GM19240 (cell line): ENCODE measurements around the gene FCRL6.

ENCODE experiments used
- DNase-seq: peaks from one replicate; pipeline ENCODE4 v3.0.0; 2011; ENCODE audit warnings: low spot score; ENCODE audit not compliant: insufficient read length

FCRL6 gene

DNA sequence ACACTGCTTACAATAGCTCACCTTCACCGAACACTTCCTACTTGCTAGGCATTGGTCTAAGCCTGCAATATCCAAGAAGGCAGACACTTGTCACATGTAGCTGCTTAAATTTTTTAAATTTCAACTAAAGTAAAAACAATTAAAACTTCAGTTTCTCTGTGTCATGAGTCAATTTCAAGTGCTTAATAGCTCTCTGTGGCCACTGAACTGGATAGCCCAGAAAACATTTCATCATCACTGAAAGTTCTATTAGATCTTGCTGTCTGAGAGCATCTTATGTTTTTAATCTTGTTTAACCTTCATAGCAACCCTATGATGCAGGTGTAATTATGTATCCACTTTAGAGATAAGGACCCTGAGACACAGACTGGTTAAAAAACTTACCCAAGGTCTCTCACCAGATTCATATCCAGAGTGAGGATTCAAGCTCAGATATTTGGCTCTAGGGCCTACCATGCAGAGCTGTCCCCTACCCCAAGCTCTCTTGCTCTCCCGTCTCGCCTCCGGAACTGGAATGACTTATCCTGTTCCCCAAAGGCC, 2.6 kb upstream of the FCRL6 start:
- no peak for DNase-seq

DNA sequence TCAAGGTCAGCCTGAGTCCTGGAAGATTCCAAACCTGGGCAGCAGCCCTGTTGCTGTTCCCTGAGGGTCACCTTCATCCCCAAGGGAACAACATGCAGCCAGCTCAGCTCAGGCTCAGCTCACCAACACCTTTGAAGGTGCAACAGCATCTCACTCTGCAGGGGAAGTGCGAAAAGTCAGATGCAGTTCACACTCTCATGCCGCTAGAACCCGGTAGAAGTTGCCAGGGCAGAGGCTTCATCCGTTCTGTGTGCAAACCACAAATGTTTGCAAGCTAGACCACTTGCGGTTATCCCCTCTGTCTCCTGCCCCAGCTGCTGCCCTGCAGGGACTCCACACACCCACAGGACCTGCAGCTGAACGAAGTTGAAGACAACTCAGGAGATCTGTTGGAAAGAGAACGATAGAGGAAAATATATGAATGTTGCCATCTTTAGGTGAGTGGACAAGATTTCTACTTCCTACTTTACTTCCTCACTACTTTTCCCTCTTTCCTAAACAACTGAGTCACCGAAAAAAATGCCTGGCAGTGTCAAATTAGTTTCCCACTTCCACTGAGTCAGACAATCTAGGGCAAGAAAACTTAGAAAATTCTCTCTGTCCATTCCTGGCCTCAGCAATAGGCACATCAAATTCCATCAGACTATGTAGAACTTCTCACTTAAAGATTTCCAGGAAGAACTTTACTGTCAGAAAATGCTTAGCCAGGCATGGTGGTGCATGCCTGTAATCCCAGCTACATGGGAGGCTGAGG, 1.8 kb upstream of the FCRL6 start:
- DNase-seq, result no peak

DNA sequence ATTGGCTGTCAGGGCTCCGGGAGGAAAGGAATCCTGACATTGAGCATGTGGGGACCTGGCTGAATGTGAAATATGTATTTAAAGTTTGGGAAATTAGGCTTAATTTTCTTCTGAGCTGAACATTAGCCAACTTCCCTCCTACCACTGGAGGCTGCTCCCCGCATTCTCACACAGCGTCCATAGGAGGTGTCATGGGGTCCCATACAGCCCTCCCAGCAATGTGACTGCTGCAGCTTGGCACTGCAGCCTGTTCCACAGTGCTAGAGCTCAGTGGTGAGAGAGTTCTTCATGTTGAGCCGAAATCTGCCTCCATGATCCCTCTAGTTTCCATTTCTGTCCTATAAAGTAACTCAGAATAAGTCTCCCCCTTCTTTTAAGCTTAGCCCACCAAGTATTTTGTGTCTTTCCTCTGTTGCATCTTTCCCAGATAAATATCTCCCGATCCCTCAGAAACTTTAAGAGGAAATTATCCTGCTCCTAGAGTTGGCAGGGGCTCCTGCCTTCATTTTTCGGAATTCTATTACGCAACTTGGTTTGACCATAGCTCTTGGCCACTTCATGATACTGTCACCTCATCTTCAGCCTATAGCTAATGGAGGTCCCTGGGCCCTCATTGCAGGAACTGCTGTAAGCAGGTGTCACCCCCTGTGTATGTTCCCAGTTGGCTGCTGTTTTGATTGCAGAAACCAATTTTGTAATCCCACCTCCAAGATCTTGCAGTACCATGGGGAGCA, 2.0 kb downstream of the FCRL6 start:
- no peak for DNase-seq

DNA sequence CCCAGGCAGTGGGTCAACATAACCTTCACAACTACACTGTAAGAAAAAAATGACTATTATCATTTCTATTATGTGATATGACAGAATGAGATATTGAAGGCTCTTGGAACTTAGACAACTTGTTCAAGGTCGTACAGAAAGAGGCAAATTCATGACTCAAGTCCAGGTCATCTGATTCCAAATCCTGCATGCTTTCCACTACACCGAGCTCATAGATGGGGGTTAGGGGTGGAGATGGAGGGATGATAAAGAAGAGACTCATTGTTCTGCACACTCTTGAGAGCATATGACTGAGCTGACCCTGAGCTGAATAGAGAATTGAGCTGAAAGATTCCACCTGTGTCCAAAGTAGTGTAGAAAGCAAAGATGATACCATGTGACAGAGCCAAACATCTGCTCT, 2.8 kb downstream of the FCRL6 start:
- no peak for DNase-seq

DNA sequence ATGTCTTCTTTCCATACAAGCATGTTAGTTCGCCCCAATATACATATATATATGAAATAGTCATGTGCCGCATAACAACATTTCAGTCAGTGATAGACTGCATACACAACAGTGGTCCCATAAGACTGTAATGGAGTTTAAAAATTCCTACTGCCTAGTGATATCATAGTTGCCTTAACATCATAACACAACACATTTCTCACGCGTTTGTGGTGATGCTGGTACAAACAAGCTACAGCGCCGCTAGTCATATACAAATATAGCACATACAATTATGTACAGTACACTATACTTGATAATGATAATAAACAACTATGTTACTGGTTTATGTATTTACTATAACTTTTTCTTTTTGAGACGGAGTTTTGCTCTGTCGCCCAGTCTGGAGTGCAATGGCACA, 13.8 kb downstream of the FCRL6 start:
- no peak for DNase-seq

DNA sequence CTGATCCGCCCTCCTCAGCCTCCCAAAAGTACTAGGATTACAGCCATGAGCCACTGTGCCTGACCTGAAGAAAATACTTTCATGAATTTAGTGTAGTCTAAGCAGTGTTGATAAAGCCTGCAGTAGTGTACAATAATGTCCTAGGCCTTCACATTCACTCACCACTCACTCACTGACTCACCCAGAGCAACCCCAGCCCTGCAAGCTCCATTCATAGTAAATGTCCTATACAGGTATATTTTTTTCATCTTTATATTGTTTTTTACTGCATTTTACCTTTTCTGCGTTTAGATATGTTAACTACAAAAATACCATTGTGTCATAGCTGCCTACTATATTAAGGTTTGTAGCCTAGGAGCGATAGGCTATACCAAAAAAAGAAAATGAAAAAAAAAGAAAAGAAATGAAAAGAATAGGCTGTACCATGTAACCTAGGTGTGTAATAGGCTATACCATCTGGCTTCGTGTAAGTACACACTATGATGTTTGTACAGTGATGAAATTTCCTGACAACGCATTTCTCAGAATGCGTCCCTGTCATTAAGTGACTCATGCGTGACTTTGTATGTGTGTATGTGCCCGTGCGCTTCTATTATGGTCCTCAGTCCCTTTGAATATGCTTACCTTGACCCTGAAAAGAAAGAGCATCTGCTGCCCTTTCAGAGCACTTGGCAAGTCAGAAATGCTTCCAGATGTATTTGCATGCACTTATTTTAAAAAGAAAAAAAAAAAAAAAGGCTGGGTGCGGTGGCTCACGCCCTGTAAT, 15.3 kb downstream of the FCRL6 start:
- no peak for DNase-seq

DNA sequence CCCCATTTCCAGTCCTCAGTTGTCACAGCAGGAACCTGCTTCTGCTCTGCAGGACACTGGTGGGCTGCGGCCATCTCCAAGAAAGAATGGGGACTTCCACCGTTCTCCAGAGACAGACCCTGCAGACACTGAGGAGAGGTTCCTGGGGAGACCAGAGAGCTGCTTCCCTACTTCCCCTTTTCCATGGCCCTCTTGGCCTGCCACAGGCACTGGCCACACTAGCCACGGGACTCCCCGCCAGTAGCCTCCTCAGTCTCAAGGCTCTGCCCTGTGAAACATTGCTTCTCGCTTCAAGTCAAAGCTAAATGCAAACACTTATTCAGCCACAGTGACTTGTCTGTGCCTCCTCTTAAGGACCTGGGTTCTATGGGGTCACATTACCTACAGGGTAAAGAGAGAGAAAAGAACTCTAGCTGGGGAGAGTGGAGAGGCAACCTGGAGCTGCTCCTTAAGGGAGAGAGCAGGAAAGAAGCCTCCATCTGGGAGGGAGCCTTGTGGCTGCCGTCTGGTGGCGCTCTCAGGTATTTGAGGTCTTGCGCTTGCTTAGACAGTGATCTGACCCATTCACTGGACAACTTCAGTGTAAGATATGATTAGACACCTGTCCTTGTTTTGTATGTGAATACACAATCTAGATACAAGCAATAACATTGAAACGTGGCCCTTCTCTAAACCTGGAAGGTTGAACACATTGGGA, 19.2 kb downstream of the FCRL6 start:
- DNase-seq, result no peak

DNA sequence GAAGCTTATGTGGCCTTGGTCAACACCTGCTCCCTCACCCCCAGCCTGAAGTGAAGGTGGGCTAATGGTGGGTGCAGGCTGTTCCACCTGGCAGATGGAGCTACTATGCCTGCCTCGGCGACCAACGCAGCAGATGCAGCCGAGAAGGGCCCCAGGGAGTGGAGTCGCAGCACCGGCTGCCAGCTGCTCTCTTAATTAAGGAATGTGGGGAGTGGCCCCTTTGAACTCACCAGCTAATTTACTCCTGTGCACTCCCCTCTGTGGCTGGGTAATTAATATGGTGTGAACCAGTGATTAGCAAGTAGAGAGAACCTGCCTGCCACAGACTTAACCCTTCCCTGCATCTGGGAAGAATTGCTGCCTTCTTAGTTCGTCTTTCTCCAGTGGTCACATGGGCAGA, 21.2 kb downstream of the FCRL6 start:
- no peak for DNase-seq

DNA sequence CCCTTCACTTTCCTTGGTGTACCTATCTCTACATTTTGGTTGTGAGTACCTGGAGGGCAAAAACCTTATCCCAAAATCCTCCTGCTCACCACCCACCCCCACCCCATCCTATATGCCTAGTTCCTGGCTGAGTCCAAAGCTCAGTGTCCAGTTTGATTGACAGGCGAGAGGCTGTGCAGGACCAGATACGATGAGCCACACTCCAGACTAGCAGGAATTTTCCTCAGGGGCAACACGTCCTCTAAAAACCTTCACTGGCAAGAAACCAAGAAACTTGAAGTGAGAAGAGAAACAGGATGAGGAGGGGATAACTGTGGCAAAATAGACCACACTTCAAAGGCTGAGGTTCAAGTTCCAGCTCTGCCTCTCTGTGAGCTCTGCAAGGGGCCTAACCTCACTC, 23.4 kb downstream of the FCRL6 start:
- no peak for DNase-seq

DNA sequence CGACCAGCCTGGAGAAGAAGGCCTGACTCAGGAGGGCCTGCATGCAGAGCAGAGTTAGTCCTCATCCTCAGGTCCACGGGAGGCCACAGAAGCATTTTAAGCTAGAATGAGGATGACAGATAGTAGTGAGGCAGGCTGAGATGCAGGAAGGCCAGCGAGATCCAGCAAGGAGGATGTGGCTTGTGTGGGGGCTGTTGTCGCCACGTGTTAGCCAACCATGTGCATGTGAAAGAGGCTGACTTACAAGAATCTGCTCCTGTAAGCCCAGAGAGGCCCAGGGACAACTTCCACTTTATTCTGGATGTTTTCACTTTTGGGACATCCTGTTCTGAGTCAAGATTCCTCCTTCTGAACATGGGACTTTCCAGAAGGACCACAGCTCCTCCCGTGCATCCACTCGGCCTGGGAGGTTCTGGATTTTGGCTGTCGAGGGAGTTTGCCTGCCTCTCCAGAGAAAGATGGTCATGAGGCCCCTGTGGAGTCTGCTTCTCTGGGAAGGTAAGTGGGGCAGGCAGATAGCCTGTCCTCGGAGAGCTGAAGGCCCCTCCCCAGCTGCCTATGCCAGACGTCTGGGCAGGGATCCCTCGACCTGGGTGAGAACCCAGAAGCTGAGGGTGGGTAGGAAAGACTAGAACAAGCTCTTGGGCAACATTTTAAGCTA, 24.4 kb downstream of the FCRL6 start, which contains the start of gene SLAMF8:
Gene SLAMF8, plus strand, starts transcription at position 433 of the 661 bp plus-strand sequence. Its CDS starts 26 bp downstream, at position 459.
- DNase-seq, result no peak

DNA sequence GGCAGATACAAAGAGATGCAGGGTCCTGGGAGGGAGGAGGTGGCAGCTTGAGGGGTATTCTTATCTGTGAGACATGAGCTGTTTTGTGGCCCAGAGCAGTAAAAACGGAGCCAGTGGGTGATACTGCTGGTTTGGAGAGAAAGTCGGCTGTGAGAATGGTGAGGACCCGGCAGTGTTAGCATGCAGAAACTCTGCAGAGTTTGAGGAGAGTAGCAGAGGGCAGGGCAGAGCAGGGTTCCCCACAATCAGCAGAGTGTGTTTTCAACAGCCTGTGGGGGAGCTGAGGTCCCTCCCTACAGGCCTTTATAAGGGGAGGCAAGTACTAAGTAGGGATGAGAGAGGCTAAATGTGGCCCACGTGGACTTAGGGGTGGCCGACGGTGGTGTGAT, 24.9 kb downstream of the FCRL6 start:
- no peak for DNase-seq

DNA sequence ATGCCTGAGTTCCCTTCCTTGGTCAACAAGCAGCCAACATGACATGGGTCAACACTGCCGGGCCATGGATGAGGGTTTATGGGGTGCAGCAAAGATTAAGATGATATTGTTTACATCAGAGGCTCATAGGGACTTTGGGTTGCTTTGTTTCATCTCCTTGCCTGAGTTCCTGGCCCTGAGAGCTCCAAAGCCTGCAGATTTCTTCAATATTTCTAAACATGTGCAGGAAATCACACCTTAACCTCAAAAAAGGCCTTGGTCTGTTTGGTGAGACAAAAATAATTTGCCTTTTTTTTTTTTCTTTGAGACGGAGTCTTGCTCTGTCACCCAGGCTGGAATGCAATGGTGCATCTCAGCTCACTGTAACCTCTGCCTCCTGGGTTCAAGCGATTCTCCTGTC, 25.4 kb downstream of the FCRL6 start:
- DNase-seq, result no peak

DNA sequence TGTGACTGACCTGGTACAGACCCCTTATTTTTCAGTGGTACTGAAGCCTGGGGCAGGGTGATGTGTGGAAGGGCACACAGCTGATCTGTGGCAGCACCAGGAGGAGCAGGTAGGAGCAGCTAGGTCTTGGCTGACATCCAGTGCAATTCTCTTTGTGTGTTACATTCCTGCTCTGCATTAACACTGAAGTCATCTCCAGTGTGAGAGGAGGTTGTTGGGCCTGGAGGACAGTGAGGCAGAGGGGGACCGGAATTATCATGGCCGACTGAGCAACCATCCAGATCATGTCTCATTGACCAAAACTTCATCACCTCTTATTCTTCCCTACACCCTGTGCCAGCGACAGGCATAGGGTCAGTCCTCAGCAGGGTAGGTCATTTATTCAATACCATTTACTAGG, 26.0 kb downstream of the FCRL6 start:
- DNase-seq, result no peak

DNA sequence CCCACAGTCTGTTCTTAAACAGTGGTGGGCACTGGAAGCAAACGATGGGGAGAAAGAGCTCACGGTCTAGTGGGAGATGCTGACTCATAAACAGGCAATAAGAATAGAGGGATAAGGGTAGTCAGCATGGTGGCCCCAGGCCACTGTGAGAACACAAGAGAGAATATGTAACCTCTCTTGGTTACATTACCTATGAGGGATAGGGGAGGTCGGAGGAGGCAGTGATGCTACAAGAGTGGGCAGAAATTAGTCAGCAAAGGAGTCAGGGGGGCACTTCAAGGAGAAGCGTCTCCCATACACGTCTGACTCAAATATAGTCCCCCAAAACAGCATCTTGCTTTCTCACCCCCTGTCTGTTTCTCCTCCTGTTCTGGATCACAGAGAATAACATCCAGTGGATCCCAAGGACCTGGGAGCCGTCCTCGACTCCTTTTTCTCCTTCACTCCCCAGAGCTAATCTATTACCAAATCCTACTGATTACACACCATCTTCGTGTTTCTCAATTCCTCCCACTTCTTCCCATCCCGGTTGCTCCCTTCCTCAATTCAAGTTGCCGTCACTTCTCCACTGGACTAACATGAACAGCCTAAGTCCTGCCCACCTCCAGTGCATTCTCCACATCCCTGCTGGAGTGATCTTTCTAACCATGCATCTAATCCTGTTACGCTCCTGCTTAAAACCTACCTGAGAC, 26.6 kb downstream of the FCRL6 start:
- DNase-seq, result no peak

DNA sequence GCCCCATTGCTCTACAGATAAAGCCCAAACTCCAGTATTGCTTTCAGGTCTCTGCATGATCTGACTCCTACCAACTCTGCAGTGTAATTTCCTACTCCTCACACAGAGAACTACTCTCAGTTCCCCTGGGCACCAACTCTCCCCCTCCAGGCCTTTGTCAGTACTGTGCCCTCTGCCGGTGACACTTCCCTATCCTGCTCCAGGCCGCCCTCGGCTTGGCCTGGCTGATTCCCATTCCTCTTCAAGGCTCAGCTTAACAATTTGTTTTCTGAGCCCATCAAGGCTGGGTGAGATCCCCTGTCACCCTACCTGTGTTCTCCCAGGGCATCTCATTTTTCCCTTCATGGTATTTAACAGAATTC, 27.1 kb downstream of the FCRL6 start:
- peak; percentile 40 for DNase-seq

DNA sequence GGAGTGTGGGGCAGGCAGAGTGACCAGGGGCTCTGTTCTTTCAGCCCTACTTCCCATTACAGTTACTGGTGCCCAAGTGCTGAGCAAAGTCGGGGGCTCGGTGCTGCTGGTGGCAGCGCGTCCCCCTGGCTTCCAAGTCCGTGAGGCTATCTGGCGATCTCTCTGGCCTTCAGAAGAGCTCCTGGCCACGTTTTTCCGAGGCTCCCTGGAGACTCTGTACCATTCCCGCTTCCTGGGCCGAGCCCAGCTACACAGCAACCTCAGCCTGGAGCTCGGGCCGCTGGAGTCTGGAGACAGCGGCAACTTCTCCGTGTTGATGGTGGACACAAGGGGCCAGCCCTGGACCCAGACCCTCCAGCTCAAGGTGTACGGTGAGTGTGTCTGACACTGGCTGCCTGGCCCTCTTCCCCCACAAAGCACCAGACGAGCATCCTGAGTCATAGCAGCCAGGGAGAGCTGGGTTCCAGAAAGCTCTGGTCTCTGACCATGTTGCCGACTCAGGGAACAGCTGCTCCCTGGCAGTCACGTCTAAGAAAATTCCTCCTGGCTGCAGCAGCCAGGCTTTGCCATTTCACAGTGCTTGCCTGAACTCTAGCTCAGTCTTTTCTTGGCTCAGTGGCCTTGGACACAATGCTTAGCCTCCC, 27.8 kb downstream of the FCRL6 start:
- no peak for DNase-seq

DNA sequence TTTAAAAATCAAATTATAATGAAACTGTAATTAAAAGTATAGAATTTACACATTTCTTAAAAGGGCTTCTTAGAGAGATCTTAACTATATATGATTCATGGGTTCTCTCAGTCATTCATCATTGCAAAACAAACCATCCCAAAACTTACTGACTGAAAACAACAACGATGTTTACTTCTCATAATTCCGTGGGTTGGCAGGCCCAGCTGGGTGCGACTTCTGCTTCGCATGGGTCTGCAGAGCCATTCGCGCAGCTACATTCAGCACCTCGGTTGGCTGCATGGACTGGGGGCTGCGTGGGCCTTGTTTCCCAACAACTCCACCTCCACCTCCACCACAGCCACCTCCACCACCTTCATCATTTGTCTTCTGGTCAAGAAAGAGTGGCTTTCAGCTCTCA, 28.6 kb downstream of the FCRL6 start:
- DNase-seq, result no peak

DNA sequence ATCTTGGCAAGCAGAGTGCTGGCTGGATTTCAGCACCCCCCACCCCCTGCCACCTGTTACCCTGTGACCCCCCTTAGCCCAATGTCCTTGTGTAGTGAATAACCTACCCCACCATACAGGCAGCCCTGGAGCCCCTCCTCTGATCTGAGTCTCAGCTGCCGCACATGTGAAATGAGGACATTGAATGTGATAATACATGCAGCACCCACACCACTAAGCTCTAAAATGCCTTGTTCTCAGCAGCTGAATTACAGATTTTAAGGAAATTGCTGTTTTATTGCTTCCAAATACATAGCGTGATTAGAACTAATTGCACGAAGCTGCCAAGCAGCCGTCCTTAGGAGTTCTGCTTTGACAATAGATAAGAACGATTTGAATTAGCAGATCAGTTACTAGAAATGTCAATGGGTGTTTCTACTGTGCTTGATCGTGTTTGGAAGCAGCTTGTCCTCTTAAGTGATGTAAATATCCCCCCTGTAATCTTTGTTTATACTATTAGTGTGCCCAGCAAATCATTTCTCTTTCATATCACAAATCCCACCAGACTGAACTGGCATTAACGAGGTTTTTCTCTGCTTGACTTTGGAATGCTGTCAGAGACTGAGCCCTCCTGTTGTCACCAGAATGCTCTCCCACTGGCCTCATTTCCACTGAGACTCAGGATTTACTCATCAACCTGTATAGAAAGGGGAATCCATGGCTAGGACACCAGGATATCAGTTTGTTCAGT, 29.4 kb downstream of the FCRL6 start:
- no peak for DNase-seq

DNA sequence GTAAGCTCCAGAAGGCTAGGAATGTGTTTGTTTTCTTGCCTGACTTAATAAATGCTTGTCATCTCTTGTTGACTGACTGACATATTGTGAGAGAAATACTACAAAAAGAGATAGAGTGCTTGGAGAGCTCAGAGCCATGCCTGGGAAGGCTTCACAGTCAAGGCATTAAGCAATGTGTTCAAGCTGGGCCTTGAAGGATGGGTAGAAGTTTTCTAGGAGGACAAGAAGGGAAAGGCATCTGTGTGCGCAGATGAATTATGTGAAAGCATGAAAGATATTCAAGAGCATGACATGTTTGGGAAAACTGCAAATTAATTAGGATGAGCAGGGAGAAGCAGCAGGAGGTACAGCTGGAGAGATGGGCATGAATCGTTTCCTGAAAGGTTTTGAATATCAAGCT, 30.1 kb downstream of the FCRL6 start:
- no peak for DNase-seq
